Tibial nerve (tissue), 3 donors: ENCODE results near the gene PAIP2.

Experiments used
- CTCF ChIP-seq, 5 experiments: fragments of 200-600 bp in 3 of 5; fragments of 450-650 bp in 2 of 5; sonication (generic) in 3 of 5; IDR thresholded peaks; one replicate each; pipeline ENCODE4 v1.5.1; 2016 to 2019; ENCODE audit warnings: antibody characterized with exemption in 5 of 5, mild to moderate bottlenecking in 3 of 5, moderate library complexity in 2 of 5
- POLR2A ChIP-seq, 2 donors: fragments of 450-650 bp; IDR thresholded peaks; one replicate each; pipeline ENCODE4 v1.6.1; 2017; ENCODE audit warnings: antibody characterized with exemption in 2 of 2, mild to moderate bottlenecking in 2 of 2, moderate library complexity in 2 of 2

GRCh38 chr5:139415869-139416268 is 74.2 kb downstream of the PAIP2 start:
- no peak for TF ChIP-seq CTCF (IDR thresholded peaks at IDR 0.05)
- no peak for TF ChIP-seq POLR2A (IDR thresholded peaks at IDR 0.05)
